GM19351 (cell line): Measurements from ENCODE around the gene LGI4.

Source experiments
- ATAC-seq: cut with Tn5 transposase; IDR thresholded peaks from one replicate; pipeline ENCODE4 v1.9.1; 2021; ENCODE audit warnings: mild to moderate bottlenecking, moderate library complexity; ENCODE audit not compliant: unreplicated experiment

Gene LGI4

DNA sequence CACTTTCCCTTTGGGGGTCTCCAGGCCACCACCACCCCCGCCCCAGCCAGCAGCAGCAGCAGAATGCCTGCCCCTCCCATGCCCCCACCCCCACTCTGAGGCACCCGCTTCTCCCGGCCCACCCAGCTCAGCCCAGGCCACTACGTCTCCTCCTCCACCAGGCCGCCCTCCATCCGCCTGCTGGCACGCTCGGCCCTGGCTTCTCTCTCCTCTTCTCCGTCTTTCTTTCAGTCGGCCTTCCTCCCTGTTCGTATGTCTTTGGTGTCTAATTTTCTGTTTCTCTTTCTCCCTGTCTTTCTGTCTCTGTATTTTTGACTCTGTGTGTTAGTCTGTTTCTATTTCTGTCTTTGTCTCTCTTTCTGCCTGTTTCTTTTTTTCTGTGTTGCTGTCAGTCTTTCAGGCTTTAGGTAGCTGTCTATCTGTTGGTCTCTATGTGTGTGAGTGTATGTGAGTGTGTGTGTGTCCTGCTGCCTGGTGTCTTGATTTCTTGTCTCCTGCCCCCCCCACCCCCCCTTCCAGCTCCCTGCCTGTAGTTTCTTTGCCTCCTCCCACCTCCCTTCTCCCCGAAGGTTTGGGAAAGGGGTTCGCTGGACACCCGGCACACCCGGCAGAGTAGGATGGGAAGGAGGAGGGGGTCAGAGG lies at the start of gene LGI4:
Gene LGI4, minus strand, starts transcription at position 459 of the 642 bp plus-strand sequence. Its CDS starts 379 bp downstream, at position 80.
- no peak for ATAC-seq

DNA sequence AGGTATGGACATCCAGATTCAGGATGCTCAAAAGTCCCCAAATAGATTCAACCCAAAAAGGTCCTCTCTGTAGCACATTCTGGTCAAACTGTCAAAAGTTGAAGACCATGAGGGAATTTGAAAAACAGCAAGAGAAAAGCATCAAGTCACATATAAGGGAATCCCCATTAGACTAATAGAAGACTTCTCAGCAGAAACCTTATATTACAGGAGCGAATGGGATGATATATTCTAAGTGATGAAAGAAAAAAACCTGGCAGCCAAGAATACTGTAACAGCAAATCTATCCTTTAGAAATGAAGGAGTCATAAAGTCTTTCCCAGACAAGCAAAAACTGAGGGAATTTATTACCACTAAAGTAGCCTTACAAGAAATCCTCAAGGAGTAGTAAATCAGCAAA lies 49.4 kb upstream of the LGI4 start:
- no peak for ATAC-seq

DNA sequence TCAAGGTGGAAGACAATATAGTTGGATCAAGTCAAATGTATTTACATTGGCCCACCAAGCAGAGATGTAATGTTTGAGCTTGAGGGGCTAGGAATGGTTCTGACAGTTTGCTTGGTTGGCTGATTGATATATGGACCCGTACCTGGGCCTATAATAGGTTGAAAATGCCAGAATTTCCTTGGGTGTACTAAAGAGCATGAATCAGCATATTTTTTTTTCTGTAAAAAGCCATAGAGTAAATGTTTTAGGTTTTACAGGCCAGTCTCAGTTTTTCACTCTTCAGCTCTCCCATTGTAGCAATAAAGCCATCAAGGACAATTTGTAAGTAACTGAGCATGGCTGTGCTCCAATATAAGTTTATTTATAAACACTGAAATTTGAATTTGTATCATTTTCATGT lies 46.5 kb upstream of the LGI4 start:
- no peak for ATAC-seq

DNA sequence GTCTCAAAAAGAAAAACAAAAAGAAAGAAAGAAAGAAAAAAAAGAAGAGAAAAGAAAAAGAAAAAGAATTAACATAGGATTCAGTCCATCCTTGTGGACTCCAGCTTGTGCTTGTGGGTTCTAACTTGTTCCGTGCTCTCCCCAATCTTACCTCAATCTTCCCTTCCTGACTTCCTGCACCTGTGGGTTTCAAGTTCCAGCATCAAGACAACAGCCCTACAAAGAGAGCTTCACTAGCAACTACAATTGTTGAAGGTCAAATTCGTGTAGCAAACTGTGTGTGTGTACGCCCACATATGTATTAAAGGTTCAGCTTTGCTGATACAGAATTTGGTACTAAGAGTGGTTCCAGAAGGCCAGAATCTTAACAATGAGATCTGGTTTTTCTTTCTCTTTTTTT lies 45.0 kb upstream of the LGI4 start:
- no peak for ATAC-seq

DNA sequence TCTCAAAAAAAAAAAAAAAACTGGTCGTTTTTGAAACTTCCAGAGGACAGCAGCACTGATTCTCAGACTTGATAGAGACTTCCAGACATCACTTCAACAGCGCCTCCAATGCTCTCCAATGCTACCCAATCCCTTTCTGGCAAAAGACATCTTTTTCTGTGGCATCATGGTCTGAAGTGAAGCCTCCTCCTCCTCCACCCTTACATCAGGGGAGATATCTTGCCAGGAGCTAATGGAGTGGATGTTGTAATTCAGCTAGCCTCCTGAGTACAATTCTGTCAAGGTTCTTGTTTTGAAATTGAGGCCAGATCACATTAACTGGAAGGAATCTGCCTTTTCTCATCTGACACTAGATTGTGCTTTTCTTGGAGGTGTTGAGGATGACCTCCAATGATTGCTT lies 43.8 kb upstream of the LGI4 start:
- ATAC-seq, result no peak

DNA sequence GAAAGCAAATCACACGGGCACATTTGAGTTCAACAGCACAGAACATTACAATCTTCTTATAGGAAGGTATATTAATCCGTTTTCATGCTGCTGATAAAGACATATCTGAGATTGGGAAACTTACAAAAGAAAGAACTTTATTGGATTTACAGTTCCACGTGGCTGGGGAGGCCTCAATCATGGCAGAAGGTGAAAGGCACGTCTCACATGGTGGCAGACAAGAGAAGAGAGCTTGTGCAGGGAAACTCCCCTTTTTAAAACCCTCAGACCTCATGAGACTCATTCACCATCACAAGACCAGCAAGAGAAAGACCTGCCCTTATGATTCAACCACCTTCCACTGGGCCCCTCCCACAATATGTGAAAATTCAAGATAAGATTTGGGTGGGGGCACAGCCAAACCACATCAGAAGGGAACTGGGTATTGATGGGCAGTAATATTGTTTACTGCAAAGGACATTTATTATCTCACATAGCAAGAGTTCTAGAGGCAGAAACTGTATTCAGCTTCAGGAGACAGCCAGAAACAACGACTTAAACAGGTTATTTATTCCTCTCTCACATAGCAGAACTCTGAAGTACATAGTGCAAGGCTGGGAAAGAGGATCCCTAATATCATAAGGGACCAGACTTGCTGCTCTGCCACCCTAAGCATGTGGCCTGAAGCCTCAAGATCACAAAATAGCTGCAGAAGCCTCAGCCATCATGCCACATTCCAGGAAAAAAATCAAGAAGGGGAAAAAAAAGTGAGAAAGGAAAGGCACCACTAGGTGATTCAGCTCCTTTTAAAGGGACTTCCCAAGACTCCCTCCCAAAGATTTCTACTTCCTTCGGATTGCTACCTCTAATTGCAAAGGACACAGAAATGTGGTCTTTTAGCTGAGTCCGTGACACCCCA lies 42.8 kb upstream of the LGI4 start:
- ATAC-seq, result no peak

DNA sequence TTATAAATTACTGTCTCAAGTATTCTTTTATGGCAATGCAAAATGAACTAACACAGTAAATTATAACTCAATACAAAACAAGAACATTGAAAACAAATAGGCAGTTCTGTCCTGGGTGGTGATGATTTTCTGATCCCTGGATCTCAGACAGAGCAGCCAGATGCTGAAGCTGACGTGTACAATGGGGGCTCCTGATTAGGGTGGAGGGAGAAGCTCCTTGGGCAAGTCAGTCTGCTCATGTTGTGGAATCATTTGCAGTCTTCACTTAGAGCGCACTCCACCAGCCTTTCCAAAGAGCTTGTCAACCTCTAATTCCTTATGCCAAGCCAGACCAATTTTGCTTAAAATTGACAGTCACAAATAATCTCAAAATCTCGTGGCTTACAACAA lies 41.3 kb upstream of the LGI4 start:
- no peak for ATAC-seq

DNA sequence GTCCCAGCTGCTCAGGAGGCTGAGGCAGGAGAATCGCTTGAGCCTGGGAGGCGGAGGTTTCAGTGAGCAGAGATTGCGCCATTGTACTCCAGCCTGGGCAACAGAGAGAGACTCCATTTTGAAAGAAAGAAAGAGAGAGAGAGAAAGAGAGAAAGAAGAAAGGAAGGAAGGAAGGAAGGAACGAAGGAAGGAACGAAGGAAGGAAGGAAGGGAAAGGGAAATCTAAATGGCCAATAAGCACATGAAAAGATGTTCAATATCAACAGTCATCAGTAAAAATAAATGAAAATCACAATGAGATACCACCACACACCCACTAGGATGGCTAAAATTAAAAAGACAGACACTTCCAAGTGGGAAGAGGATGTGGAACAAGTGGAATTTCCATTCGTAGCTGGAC lies 39.4 kb upstream of the LGI4 start:
- no peak for ATAC-seq

DNA sequence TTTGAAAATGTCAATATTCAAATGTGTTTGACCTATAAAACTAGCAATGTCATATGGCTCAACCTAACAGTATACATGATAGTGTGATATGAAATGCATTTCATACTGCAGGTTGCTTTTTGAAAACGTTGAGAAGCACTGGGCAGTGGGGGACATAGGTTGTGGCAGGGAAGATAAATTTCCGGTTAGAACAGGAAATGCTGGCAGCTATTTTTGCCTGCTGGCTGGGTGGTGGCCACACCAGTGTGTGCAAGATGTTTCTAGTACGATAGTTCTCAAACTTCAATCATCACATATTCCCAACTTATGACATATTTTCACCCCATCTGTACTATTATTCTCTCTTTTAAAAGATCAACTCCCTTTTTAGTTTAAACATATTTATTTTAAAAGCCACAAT lies 36.9 kb upstream of the LGI4 start:
- ATAC-seq, result no peak

DNA sequence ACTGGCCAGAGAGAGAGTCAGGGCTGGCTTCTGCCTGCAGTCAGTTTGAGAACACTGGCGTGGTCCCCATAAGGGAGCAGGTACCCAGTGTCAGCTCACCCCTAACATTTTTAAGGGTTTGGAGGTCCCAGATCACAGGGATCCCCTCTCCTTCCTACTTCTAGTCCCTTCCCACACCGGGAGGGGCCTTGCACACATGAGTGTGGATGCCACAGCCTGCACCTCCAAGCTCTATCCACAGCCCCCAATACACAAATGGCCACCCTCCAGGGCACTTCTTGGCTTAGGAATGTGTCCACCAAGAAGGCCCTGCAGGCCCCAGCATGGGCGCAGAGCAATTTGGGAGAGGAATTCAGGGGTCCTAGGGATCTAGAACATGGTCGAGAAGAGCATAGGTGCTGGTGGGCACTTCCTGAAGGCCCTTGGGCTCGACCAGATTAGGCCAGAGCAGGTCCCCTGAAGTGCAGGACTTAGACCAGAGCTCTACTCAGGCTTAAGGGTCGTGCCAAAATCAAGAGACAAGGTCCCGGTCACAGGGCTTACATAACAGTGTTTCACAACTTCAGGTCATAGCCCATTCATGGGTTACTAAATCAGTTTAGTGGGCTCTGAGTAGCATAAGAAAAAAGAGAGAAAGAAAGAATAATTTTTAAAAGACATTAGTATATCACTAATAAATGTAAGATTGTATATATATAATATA lies 35.7 kb upstream of the LGI4 start:
- no peak for ATAC-seq

DNA sequence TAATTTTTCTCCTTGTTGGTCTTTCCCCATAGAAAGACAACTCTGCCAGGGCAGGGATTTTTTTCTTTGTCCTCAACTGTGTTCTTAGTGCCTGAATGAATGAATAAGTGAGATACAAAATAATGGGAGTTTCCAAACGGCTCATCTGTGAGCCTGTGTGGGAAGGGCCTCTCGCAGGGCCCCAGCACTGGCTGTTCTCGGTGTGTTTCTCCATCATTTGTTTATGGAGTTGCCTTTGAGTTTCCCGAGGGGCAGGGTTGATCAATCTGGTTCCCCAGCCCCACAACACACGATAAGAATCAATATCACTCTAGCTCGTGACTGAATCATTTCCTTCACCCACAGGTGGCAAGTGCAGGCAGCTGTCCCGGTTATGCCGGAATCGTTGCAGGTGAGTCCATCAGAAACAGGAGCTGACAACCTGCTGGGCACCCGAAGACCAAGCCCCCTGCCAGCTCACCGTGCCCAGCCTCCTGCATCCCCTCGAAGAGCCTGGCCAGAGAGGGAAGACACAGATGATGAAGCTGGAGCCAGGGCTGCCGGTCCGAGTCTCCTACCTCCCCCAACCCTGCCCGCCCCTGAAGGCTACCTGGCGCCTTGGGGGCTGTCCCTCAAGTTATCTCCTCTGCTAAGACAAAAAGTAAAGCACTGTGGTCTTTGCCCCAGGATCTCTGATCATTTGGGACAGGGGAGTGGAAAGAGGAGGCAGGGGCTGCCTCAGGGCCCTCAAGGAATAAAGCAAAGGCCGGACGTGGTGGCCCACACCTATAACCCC lies 34.5 kb upstream of the LGI4 start:
- no peak for ATAC-seq

DNA sequence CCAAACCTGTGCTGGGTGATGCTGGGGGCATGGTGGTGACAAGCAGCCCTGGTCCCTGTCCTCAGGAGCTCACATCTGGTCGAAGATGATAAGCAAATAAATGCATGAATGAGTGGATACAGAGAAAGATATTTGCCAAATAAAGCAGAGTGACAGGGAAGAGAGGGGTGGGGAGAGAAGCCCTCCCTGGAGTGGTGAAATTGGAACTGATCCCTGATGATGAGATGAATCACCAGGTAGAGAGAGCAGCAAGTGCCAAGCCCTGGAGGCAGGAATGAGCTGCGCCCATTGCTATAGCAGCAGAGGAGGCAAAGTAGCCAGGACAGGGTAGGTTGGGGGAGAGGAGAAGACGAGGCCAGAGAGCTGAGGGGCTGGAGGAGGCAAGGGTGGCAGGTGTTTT lies 33.3 kb upstream of the LGI4 start:
- ATAC-seq, result no peak

DNA sequence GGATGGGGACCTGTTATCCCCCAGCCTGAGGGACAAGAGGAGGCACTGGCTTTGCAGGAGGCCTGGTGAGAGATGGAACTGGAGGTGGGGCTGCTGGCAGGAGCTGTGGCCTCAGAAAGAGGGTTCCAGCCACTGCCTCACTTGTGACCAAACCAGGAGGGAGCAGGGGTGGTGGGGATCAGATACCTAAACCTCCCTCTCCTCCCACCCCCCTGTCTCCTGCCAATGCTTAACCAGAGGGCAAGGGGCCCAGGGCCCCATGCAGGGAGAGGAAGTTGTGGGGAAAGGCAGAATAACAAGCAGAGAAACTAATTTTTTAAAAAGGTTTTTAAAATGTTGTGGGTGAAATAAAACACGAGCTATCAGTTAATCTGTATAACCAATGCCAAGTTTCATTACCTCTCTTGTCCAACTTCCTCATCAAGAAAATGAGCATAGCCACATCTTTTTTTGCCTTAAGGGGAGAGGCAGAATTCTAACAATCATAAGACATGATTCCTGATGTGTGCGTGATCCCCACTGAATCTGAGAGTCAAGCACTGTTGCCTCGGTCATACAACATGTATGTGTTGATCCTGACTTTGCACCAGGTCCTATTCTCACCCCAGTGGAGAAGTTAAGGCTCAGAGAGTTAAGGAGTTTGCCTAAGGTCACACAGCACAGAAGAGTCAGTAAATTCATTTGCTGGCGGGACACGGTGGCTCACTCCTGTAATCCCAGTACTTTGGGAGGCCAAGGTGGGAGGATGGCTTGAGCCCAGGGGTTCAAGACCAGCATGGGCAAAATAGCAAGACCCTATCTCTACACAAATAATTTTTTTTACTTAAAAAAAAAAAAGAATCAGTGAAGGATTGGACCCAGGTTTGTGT lies 32.6 kb upstream of the LGI4 start:
- ATAC-seq, result no peak

DNA sequence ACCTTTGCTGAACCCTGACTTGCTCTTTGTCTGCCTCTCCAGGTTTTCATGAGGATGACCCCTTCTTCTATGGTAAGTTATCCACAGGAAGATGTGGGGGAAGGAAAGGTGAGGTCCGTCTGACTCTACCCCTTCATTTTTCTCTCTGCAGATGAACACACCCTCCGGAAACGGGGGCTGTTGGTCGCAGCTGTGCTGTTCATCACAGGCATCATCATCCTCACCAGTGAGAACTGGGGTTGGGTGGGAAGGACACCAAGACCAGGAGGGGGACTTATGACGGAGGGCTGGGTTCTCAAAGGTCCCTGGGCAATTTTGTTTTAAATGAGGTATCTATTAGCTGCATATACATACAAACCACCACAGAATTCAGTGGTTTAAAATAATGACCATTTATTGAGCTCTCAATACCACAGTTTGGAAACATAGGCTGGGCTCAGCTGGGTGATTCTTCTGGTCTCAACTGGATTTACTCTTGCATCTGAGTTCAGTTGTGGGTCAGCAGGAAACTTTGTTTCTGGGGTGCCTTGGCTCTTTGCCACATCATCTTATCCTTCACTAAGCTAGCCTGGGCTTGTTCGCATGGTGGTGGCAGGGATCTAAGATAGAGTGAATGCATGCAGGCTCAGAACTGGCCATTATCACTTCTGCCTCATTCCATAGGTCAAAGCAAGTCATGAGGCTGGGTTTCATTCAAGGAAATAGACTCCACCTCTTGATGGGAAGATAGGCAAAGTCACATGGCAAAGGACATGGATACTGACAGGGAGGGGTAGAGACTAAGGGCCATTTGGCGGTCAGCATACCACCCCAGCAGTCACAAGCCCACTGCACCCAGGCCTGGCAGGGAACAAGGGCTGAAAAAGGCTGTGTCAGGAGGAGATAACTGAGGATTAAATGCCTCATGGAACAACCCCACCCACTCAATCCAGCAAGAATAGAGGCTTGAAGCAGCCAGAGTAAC lies 31.5 kb upstream of the LGI4 start:
- no peak for ATAC-seq

DNA sequence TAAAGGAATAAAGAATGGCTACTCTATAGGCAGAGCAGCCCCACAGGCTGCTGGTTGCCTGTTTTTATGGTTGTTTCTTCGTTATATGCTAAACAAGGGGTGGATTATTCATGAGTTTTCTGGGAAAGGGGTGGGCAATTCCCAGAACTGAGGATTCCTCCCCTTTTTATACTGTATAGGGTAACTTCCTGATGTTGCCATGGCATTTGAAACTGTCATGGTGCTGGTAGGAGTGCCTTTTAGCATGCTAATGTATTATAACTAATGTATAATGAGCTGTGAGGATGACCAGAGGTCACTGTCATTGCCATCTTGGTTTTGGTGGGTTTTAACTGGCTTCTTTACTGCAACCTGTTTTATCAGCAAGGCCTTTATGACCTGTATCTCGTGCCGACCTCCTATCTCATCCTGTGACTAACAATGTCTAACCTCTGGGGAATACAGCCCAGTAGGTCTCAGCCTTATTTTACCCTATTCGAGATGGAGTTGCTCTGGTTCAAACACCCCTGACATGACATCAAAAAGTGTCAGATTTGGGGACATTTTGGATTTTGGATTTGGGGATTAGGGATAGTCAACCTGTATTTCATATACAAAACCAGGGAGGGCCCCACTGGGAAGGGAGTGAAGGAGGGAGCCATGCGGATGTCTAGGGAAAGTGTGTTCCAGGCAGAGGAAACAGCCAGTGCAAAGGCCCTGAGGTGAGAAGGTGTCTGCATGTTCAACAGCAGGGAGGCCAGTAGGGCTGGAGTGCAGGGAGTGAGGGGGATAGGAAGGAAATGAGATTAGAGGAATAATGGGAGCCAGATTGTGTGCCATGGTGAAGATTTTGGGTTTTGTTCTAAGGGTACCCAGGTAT lies 30.6 kb upstream of the LGI4 start:
- no peak for ATAC-seq

DNA sequence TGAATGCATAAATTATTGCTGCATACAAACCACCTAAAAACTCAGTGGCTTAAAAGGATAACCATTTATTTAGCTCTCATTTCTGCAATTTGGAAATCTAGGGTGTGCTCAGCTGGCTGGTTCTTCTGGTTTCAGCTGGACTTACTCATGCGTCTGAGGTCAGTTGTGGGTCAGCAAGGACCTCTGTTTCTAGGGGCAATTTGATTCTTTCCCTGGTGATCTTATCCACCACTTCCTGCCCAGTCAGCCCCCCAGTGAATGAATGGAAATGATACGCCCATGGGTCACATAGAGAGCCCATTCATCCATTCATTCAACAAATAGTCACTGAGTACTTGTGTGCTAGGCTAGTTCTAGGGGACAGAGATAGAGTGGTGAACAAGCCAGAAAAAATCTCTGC lies 29.6 kb upstream of the LGI4 start:
- ATAC-seq, result no peak

DNA sequence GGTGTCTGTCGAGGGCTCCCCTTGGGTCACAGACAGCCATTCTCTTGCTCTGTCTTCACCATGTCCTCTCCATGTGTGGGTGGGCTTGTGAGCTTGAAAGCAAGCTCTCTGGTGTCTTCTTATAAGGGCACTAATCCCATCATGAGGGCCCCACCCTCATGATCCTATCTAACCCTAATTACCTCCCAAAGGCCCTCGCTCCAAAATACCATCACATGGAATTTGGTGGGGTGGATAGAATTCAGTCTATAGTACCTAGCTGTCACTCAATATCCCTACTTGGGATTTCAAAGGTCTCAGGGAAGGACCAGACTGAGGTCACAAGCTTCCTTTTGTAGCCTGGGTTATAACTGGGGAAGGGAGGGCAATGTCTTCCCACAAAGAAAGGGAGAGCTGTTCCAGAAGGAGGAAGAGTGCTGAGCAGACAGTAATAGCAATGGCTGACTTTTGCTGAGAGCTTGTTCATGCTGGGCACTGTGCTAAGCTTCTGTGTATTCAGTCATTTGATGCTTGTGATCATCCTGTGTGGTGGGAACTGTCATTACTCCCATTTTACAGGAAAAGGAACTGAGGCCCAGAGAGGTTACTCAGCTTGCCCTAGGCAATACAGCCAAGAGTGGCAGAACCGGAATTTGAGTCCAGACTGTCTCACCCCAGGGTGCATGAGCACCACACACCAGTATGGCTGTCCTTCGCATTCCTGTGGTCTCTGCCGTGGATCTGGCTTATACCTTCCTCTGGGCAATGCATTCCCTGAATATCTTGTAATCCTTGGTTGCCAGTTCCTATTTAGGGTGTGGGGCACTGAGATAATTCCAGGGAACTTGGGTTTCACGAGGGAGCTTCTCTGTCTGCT lies 27.8 kb upstream of the LGI4 start:
- ATAC-seq, result no peak
